ENCODE measurements around the gene PRKCA.
"Not testable (repeated sequence)": the region's sequence is repeated elsewhere in the genome, so short reads cannot be mapped to it uniquely, and the experiment has no call there.

PRKCA gene

GRCh38 chr17:66301864-66302741 is at the start of gene PRKCA:
TSS of gene PRKCA (plus strand) at chr17:66302613.
- peak; percentile 13 for DNase-seq

GRCh38 chr17:66253458-66253857 is 49.0 kb upstream of the PRKCA start:
- not testable (repeated sequence) for DNase-seq

- peak; percentile 44 for DNase-seq
These were observed 47.3 kb upstream of the PRKCA start for GRCh38 chr17:66255112-66255511.

- DNase-seq: no peak
These were observed 46.9 kb upstream of the PRKCA start for GRCh38 chr17:66255527-66255971.

GRCh38 chr17:66260275-66260674 is 42.1 kb upstream of the PRKCA start:
- DNase-seq: no peak

GRCh38 chr17:66260688-66261087 is 41.7 kb upstream of the PRKCA start:
- no peak for DNase-seq

GRCh38 chr17:66262767-66263166 is 39.6 kb upstream of the PRKCA start:
- no peak for DNase-seq

- no peak for DNase-seq
These were observed 37.7 kb upstream of the PRKCA start for GRCh38 chr17:66264696-66265095.

- DNase-seq: no peak
These were observed 34.0 kb upstream of the PRKCA start for GRCh38 chr17:66268247-66268927.

- DNase-seq: no peak
These were observed 32.3 kb upstream of the PRKCA start for GRCh38 chr17:66270106-66270505.

GRCh38 chr17:66271512-66271911 is 30.9 kb upstream of the PRKCA start:
- DNase-seq: no peak

GRCh38 chr17:66272811-66273585 is 29.4 kb upstream of the PRKCA start:
- DNase-seq: no peak

GRCh38 chr17:66273586-66273848 is 28.9 kb upstream of the PRKCA start:
- no peak for DNase-seq

- no peak for DNase-seq
These were observed 26.8 kb upstream of the PRKCA start for GRCh38 chr17:66275651-66276050.

- DNase-seq: no peak
These were observed 26.0 kb upstream of the PRKCA start for GRCh38 chr17:66276328-66276937.

- no peak for DNase-seq
These were observed 25.2 kb upstream of the PRKCA start for GRCh38 chr17:66277191-66277590.

- no peak for DNase-seq
These were observed 20.6 kb upstream of the PRKCA start for GRCh38 chr17:66281661-66282369.

- no peak for DNase-seq
These were observed 19.0 kb upstream of the PRKCA start for GRCh38 chr17:66283296-66283934.

- no peak for DNase-seq
These were observed 18.4 kb upstream of the PRKCA start for GRCh38 chr17:66283971-66284370.

- no peak for DNase-seq
These were observed 17.3 kb upstream of the PRKCA start for GRCh38 chr17:66285149-66285548.

- DNase-seq: no peak
These were observed 14.5 kb upstream of the PRKCA start for GRCh38 chr17:66287911-66288310.

- no peak for DNase-seq
These were observed 12.2 kb upstream of the PRKCA start for GRCh38 chr17:66290101-66290722.

Data from NCI-H748 treated with DMSO at 0.1 percent for 48 hours (cell line).